ENCODE measurements around the gene CCM2.
A peak's percentile ranks its signal among the peaks of the same experiment; 100 is the strongest.

Gene CCM2

GRCh38 chr7:45084901-45085618, 85.1 kb downstream of the CCM2 start:
- no peak for DNase-seq

DNA sequence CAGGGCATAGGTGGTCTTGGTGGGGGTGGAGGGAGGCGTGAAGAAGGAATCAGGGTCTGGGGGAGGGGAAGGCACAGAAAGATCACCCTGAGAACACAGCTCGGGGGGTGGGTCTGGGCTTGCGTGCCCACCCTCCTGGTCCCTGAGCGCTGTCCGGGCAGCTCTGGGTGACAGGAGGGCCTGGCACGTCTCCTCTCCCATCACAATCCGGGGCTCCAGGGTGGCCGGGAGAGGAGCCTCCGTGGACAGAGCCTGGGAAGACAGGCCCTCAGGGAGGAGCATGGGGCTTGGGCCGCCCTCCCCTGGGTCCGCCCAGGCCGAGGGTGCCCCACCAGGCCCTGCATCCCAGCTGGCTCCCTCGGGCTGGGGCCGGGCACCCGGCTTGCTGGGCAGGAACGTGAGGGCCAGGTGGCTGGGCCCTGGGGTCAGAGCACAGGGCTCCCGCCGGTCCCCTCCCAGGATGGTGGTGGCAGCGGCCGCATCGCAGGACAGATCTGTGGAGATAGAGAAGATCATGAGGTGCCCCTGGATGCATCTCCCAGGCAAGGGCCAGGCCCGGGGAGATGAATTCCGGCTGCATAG, 85.7 kb downstream of the CCM2 start:
- no peak for DNase-seq

DNA sequence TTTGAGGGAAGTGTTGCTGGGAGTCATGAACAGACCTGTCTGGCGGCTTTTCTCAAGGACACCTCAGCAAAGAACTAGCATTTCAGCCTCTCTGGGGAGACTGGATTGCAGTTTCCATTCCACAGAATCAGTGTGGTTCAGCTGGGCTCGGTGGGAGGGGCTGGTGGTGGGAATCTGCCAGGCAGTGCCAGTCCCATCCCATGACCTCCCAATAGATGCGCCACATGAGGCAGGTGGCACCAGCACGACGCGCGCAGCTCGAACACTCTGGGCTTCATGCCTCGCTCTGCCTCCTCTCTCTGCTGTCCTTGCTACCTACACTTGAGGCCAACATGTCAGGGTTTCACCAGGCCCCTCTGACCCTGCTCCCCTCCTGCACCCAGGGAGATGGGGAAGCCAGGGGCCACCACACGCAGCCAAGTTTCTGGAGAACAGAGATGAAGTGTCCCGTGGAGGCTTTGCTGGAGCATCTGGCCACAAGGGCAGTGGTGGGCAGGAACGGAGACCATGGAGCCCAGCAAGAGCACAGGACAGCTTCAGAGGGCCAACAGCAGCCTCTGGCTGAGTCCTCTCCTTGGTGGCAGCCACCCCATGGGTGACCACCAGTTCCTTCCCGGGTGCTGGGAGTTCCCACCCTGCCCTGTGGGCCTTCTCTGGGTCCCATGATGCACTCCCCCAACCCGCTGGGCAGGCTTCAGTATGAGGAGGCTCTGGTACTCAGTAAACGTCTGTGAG, 86.5 kb downstream of the CCM2 start:
- no peak for DNase-seq

DNA sequence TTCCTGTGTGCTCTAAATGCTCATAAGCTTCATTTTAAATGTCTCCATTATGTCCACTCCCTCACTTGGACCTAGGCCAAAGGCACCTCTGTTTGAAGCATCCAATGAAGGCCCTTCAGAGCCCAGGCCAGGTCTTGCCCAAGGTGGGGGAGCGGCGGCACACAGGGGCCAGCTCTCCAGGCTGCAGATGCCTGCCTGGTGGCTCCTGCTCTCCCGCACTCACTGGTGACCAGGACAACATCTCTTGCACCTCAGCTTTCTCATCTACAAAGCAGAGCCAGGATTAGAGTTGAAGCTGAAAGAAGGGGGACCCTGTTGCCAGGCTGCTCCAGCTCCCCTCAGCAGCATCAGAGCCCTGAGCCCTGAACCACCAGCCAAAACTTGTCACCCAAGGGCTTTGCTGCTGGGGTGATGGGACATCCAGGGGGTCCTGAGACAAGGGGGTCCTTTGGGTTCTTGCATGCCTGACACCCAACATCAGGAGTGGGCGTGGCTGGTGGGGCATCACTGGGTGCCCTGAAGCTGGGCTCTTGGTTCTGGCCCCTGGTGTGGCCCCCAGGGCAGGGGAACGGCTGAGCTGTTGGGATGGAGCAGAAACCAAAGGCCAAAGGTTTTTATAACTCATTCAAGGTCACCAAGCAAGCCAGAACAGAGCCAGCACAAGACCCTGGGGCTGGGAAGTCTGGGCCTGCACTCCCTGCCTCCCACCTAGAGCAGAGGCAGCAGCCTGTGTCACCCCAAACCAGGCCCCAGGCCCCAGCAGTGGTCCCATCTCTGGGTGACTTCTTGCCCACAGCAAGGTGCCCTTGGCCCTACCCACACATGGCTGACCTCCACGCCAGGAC, 87.5 kb downstream of the CCM2 start:
- no peak for DNase-seq

GRCh38 chr7:45088146-45088701, 88.2 kb downstream of the CCM2 start:
- no peak for DNase-seq

- DNase-seq, result peak; percentile 76
Observed at GRCh38 chr7:45088821-45089340, 88.9 kb downstream of the CCM2 start, which contains the start of gene NACAD. Gene NACAD (minus strand): TSS chr7:45088969. CDS start chr7:45088894, 75 bp downstream.

DNA sequence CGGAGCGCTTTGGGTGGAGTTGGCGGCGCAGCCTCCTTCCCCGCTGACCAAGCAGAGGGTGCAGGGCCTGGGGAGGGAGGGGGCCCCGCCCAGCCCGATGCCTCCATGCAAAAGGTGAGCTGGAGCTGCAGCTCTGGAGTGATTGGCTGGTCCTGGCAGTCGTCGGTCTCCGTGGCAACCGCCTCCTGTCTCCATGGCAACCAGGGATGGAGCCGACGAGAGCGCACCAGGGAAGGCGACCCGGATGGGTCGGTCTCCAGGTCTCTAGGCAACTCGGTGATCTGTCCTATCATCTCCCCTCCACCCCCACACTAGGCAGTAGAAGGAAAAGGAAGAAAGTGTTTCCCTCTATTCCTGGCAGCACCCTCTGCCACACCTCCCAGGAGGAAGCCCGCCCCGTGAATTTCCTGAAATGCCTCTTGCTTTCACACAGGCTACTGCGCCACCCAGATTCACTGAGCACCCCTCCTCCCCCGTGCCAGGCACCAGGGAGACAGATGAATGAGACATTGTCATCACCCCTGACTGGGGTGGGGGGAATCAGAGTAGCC, 89.4 kb downstream of the CCM2 start:
- DNase-seq, result peak; percentile 66

DNA sequence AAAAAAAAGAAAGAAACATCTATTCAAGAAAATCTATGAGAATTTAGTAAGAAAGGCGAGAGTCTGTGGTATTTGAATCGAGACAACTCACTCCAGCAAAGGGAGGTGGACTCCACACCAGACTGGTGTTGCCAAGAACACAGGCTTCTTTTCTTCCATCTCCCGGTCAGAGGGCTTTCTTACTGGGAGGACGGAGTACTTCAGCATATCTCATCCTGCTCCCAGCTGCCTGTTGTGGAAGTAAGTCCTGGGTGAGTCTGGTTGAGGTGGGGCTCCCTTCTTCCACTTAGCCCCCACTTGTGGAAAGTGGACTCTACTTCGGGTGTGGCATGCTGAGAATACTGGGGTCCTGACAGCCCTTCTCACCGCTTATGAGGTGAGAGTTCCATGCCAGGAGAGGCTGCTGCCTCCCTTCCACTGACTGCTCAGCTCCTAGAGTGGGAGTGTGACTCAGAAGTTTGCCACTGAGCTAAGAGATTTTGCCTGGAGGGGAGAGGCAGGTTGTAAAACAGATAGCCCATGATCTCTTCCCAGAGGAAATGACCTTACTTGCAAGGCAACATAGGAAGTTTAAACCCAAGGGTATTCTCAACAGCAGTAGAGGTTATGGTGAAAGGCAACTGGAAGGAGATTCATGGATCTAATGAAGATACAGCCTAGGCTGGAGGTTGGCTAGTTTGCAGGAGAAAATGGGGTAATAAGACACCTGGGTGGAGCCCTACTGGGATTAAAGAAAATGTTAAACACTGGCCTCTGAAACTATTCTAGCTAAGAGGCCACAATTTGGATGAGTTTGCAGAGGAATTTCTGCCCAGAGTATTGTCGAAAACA, 92.3 kb downstream of the CCM2 start:
- DNase-seq, result no peak

DNA sequence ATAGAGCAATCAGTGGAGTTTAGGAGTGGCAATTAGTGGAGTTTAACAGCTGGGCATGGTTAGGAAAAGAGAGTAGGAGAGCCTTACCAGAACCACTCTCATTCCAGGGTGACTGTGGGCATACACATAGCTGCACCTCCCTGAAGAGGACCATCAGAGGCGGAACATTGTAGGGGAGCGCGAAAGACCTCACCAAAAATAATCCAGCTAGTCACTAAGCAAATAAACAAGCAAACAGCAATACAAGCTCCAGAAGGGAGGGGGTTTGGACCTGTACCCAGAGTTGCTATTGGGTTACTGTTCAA, 92.9 kb downstream of the CCM2 start:
- no peak for DNase-seq

DNA sequence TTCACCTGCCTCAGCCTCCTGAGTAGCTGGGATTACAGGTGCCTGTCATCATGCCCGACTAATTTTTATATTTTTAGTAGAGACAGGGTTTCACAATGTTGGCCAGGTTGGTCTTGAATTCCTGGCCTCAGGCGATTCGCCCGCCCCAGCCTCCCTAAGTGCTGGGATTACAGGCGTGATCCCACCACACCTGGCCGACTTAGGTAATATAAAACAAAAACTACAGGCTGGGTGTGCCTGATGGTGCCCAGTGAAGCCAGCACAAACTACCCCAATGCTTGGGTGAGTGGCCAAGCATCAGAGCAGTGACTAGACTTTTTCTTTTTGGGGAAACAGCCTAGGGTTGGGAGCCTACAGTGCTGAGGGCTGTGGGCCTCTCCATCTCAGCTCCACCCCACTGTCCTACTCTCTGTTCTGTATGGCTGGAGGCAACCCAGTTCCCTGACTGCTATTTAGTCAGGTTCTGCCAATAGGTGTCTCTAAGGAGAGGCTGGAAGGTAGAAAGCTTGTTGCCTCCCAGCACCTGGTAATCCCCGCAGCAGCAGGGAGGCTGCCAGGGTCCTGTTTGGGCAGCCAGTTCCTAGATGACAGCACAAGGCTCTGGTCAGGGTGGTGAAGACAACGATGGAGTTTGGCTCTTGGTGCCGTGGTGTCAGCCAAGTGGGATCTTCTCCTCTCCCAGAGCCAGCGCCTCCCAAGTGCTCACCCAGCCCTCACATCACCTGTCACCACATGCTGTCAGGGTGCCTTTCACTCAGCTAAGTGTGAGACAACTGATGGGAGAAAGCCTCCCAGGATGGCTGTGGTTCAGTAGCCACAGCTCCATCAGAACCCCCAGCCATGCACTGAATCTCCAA, 99.2 kb downstream of the CCM2 start:
- no peak for DNase-seq

DNA sequence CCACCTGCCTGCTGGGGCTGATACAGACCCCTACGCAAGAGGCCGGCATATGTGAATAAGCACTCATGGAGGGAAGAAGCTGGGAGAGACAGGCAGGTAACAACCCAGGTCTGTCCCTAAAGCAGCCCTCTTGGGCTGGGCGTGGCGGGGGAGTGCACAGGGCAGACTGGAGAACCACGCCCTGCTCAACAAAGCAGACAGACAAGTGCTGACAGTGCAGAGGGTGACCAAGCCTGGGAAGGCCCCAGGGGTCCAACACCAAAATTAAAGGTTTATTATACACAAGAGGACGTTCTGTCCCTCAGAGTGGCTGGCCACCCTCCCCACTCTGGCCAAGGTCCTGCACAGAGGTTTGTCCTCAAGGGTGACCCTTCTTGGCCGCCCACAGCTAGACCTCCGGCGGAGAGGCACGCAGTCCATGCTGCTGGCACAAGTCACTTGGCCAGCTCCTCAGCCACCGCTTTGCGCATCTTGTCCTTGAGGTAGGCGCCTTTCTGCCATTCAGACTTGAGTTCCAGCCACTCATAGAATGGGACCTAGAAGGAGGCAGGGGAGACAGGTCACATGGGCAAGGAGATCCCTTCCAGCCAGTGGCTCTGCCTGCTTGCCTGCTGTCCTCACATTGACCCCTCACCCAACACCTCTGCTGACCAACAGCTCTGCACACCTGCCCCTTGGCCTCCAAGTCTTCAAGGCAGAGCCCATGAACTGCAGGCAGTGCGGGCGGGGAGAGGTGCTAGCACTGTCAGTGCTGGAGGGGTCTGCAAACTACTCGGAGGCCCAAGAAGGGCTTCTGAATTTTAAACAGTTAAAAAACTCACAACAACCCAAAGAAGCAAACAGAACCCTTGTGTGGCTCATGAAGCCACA, 100.1 kb downstream of the CCM2 start:
- no peak for DNase-seq

DNA sequence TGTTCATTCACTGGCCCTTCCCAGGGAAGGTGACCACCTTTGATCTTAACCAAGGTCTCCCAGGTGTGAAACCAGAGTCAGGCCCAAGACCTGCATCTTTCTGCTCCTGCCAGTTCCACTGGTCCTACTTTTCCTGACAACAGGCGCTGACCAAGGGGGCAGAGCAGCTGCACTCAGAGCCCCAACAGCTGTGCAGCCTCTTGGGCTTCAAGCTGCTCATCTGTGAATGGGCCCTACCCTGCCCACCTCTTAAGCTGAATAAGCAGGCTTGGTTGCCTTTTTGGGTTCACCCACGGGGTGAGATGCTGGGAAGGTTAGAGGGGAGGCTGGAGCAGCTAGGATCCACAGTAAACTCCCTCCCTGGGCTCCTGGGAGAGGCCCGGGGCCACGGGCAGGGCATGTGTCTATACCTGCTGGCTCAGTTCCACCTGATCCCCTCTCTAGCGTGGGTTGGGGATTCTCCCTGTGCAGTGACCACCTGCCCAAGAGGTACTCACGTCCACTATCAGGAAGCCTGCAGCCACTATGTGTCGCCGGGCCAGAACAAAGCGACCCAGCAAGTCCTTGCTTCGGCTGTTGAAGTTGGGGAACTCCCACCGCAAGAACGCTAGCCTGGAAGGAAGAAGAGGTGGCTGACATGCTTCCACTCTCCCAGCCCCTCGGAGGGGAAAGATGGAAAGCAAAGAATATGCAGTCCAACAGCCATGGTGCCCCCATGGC, 100.9 kb downstream of the CCM2 start:
- no peak for DNase-seq

DNA sequence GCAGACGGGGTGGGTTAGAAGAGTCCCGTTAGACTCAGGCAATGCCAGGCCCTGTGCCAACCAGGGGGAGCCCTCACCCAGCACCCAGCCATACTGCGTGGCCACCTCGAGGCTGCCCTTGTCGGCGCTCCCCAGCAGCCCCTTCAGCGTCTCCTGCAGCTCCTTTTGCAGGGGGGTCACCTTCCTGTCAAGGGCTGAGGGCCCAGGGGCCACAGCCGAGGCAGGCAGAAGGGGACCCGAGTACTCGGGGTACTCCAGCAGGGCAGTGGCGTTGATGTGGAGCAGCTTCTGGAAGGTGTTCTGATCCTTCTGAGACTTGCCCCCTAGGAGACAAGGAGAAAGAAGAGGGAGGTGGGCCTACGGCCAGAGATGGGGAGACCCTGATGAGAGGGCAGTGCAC, 101.7 kb downstream of the CCM2 start:
- DNase-seq, result no peak

GRCh38 chr7:45102785-45103712, 103.0 kb downstream of the CCM2 start:
- no peak for DNase-seq

DNA sequence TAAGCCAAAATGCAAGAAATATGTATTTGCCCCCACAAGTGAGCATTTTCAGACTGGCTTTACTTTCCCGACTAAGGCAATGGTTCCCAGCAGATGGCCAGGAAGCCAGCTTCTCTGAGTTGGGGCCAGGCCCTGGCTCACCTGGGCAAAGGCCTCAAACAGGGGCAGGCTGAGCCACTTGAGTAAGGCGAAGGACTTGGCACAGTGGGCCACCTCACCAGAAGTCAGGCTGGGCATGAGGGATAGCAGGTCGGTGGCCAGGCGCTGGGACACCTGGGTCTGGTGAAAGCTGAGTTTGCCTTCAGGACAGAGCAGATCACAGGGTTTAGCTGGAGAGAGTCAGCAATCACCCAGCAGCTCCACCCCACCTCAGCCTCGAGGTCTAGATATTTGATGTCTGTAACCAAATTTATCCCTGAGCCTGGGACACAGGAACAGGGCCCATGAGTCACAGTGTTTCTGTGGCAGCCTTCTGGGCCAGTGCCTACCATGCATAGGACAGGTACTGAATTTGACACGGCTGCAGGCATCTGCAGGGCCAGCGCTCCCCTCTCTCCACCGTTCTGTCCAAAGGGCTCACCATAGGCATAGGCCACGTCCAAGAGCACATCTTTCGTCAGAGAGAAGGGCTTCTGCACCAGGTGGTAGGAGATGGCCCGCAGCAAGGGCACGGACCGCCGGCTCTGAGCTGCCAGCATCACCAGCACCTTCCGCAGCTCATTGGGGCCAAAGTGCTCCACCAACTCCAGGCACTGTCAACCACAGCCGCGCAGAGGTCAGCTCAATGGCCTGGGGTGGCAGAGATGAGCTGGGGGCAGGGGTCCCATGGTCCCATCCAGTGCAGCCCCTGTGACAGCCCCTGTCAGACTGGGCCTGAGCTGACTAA, 104.2 kb downstream of the CCM2 start:
- DNase-seq, result no peak

GRCh38 chr7:45104844-45105587, 105.0 kb downstream of the CCM2 start:
- no peak for DNase-seq

Measured in right hindlimb (tissue), 1 donor.